Astrocyte of the cerebellum (primary cell): ENCODE results near the gene TSPAN2.

Experiments
- DNase-seq: peaks from one replicate; pipeline ENCODE4 v3.0.0-alpha.2; 2011; ENCODE audit warnings: low read depth
- H3K4me3 ChIP-seq: 2 replicates; pipeline ENCODE4 v1.5.1; 2011; ENCODE audit warnings: mild to moderate bottlenecking, low read depth, low read length, moderate library complexity
- in situ Hi-C: cut with HindIII; loops from 2 replicates; pipeline ENCODE4 v1.10.0; 2017; ENCODE audit warnings: low sequenced_read_pairs
- TF ChIP-seq, protein P1 (sequence below): IDR thresholded peaks from 2 replicates; pipeline ENCODE4 v1.5.1; 2012; ENCODE audit warnings: low read length, low read depth, moderate library complexity, mild to moderate bottlenecking; ENCODE audit errors: missing control alignments

TSPAN2 gene

DNA sequence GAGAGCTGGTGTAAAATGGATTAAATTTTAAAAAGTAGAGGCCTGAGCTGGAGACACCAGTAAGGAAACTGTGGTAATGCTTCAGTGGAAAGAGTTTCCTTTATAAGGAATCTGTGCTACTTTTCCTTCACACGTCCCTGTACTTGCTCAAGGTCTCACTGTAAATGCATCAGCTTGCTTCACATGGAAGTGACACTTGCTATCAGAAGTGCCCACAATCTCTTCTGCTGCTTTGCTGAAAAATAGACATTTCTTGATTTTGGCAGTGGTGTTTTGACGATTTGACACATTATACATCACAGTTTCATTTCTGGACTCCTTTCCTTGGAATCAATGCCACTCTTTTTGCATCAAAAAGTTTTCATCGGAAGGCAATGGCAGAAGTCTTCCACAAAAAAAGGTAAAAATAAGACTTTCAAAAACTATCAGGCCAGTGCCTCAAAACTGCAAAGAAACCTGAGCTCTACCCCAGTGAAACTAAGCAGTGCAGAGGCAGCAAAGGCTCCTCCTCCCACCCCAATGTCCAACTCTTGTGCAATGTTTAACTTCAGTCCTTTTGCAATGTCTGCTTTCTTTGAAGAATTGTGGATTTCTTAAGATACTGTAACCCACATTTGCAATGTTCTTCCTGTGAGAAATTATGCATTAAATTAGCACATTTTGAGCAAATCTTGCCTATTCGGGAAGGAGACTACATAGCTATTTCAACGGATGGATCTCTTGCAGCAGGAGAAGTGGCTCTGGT, 18.4 kb upstream of the TSPAN2 start:
- DNase-seq = no peak
- TF ChIP-seq, protein P1, sequence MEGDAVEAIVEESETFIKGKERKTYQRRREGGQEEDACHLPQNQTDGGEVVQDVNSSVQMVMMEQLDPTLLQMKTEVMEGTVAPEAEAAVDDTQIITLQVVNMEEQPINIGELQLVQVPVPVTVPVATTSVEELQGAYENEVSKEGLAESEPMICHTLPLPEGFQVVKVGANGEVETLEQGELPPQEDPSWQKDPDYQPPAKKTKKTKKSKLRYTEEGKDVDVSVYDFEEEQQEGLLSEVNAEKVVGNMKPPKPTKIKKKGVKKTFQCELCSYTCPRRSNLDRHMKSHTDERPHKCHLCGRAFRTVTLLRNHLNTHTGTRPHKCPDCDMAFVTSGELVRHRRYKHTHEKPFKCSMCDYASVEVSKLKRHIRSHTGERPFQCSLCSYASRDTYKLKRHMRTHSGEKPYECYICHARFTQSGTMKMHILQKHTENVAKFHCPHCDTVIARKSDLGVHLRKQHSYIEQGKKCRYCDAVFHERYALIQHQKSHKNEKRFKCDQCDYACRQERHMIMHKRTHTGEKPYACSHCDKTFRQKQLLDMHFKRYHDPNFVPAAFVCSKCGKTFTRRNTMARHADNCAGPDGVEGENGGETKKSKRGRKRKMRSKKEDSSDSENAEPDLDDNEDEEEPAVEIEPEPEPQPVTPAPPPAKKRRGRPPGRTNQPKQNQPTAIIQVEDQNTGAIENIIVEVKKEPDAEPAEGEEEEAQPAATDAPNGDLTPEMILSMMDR = no peak
- in situ Hi-C loops = no loop called here
- H3K4me3 ChIP-seq = no peak overlapping the region

DNA sequence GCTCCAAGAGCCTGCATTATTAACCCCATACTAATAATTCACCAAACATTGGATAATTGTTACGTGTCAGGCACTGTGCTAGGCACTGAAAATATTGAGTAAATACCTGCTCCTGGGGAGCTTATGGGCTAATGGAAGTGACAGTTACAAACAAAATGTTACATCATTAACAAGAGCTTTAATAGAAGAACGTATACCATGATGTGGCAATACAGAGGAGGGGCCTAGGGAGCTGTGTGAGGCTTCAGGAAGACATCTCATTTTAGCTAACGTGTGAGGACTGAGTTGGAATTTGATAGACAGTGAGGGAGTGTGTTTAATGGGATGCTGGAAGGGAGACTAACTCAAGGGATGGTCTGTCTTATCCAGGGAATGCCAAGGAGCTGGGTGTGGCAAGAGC, 16.5 kb upstream of the TSPAN2 start:
- TF ChIP-seq, protein P1 = no peak
- in situ Hi-C loops = no loop called here
- DNase-seq = no peak
- no peak overlapping the region for H3K4me3 ChIP-seq

DNA sequence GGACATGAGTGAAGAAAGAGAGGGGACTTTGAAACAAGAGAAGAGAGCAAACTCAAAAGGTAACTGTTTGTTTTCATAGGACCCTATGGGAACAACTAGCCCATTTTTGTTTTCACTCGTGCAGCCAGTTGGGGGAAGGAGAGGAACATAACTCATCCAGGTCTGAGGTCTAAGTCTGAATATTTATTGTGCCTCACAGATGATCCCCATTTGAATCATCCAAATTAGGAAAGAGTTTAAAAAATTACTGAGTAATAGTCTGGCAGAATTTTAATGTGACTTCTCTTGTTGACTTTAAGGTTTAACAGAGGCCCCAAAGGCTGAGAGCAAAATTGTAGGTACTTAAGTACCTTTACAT, 10.4 kb upstream of the TSPAN2 start:
- H3K4me3 ChIP-seq = peak overlapping the region; percentile 26
- no peak for DNase-seq
- TF ChIP-seq, protein P1 = no peak
- in situ Hi-C loops = no loop called here

DNA sequence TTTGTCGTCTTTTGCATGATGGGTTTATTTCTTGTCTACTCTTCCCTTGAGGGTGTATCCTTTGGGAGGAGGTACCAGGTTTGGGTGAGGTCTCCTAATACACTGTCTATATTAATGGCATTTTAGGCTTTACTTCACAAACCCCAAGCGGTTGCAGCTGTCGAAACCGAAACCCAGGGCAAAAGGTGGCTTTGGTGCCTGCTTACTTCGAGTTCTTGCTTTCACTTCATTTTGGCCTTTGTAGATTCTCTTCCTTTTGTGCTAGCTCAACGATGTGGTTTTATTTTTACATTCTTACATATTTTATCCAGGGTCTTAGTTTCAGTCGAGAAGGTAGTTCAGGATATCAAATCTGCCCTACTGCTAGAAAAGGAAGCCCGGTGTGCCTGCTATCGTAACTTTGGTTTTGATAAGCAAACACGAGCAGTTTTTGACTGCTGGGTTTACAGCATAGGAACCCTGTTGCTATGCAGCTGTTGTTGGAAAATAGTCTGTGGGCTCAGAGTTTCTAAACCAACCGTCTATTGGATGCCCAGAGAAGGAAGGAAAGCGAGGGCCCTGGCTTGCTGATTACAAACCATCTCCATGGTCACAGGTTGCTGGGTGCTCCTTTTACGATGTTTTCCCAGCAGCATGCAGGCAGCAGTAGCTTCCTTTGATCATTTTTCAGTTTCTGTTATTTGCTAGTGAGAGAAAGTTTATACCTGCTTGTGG, 9.8 kb upstream of the TSPAN2 start:
- in situ Hi-C loops = no loop called here
- TF ChIP-seq, protein P1 = no peak
- no peak for DNase-seq
- H3K4me3 ChIP-seq = peak overlapping the region; percentile 26

DNA sequence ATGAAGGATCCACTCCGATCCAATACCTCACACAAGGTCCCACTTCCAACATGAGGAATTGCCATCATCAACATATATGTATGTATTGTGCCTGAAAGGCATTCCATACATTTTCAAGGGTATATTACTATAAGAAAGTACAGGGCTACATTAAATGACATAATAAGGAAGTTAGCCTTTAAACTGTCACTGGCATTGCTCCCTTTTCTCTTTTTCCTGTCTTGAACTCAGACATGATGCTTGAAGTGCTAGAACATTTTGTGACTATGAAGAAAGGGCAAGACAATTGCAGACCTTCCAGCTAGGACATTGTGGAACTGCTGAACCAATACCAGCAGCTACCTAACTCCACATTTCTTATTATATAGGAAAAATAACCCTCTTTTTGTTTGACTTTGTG, 2.9 kb upstream of the TSPAN2 start:
- in situ Hi-C loops = no loop called here
- TF ChIP-seq, protein P1 = no peak
- H3K4me3 ChIP-seq = no peak overlapping the region
- DNase-seq = no peak

DNA sequence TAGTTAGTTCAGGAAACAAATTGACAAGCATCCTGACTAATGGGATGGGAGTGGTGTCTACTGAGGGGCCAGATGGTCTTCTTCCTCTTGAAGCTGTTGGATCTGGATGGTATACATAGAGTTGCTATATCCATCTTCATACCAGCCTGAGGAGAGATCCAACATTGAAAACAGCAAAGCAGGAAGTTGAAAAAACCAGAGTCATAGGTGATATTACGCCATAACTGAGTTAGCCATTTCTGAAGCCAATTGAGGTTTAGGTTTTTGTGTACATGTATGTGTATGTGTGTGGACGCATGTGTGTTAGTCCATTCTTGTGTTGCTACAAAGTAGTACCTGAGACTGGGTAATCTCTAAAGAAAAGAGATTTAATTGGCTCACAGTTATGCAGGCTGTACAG, 2.3 kb upstream of the TSPAN2 start:
- TF ChIP-seq, protein P1 = no peak
- H3K4me3 ChIP-seq = no peak overlapping the region
- DNase-seq = no peak
- in situ Hi-C loops = no loop called here
